ENCODE data around the gene AGPAT2.

- TF ChIP-seq CTCF (conservative IDR thresholded peaks at IDR 0.05 in 1 of 2, IDR thresholded peaks at IDR 0.05 in 1 of 2; ENCODE audit: low read depth in 1 of 2, low read length in 2 of 2) = no peak
- no peak for TF ChIP-seq EZH2 (IDR thresholded peaks at IDR 0.05; ENCODE audit: low read length, missing control alignments)
Measured at GRCh38 chr9:136665704-136666371, 21.4 kb downstream of the AGPAT2 start.

All from fibroblast of lung (primary cell).